HG03066 (cell line): ENCODE data around the gene TMEM229B.
"Not testable (repeated sequence)": the region's sequence is repeated elsewhere in the genome, so short reads cannot be mapped to it uniquely, and the experiment has no call there.

Experiments used
- ATAC-seq: cut with Tn5 transposase; IDR thresholded peaks from one replicate; pipeline ENCODE4 v1.9.1; 2021; ENCODE audit warnings: low read depth; ENCODE audit not compliant: unreplicated experiment

The TMEM229B gene

GRCh38 chr14:67461341-67461985 lies 27.1 kb downstream of the TMEM229B start:
- ATAC-seq: no peak

GRCh38 chr14:67459336-67459735 lies 29.2 kb downstream of the TMEM229B start:
- no peak for ATAC-seq

- no peak for ATAC-seq
Observed at GRCh38 chr14:67457782-67458181, 30.7 kb downstream of the TMEM229B start.

- no peak for ATAC-seq
Observed at GRCh38 chr14:67456732-67457131, 31.8 kb downstream of the TMEM229B start.

GRCh38 chr14:67453575-67454300 lies 34.8 kb downstream of the TMEM229B start:
- ATAC-seq: no peak

GRCh38 chr14:67451667-67452066 lies 36.9 kb downstream of the TMEM229B start:
- ATAC-seq: not testable (repeated sequence)

- ATAC-seq: no peak
Observed at GRCh38 chr14:67449096-67449495, 39.4 kb downstream of the TMEM229B start.

- ATAC-seq: no peak
Observed at GRCh38 chr14:67447033-67447381, 41.5 kb downstream of the TMEM229B start.

- no peak for ATAC-seq
Observed at GRCh38 chr14:67446371-67447032, 42.0 kb downstream of the TMEM229B start.

- ATAC-seq: no peak
Observed at GRCh38 chr14:67444395-67444794, 44.1 kb downstream of the TMEM229B start.

GRCh38 chr14:67442139-67442906 lies 46.2 kb downstream of the TMEM229B start:
- ATAC-seq: no peak

GRCh38 chr14:67441672-67442071 lies 46.8 kb downstream of the TMEM229B start:
- ATAC-seq: no peak

GRCh38 chr14:67441256-67441655 lies 47.3 kb downstream of the TMEM229B start:
- ATAC-seq: no peak

- no peak for ATAC-seq
Observed at GRCh38 chr14:67440513-67440912, 48.0 kb downstream of the TMEM229B start.

- ATAC-seq: no peak
Observed at GRCh38 chr14:67438969-67439368, 49.6 kb downstream of the TMEM229B start.

GRCh38 chr14:67436006-67436866 lies 52.3 kb downstream of the TMEM229B start:
- no peak for ATAC-seq

GRCh38 chr14:67435603-67436002 lies 52.9 kb downstream of the TMEM229B start:
- no peak for ATAC-seq

GRCh38 chr14:67432050-67432564 lies 56.4 kb downstream of the TMEM229B start:
- no peak for ATAC-seq

GRCh38 chr14:67429510-67430205 lies 58.9 kb downstream of the TMEM229B start:
- no peak for ATAC-seq
